ENCODE results near the gene PPP1R14C. TPM values are rescaled to one million over a fixed set of nuclear protein-coding genes. Genes with fewer than 3 reads are reported as not detected.

The PPP1R14C gene
- total RNA-seq, 3 donors from 2014 or later = 3.3 to 5.6 TPM; not detected in 1

DNA sequence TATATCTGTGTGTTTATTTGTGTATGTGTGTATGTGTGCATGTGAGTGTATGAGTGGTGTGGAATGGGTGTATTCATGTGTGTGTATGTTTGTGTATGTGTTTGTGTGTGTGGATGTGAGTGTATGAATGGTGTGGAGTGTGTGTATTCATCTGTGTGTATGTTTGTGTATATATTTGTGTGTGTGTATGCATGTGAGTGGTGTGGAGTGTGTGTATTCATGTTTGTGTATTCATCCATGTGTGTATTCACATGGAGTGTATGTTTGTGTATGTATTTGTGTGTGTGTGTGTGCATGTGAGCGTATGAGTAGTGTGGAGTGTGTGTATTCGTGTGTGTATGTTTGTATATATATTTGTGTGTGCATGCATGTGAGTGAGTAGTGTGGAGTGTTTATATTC, 66.6 kb downstream of the PPP1R14C start:
- Histone ChIP-seq H3K4me1 (no peaks in the 10 kb centered on the region), H3K27me3 (no peaks in the 10 kb centered on the region), H3K27ac (no peak overlapping the region), H3K36me3 (no peaks in the 10 kb centered on the region), H3K9me3 (no peaks in the 10 kb centered on the region), H3K4me3 (no peak overlapping the region)
- TF ChIP-seq POLR2AphosphoS5 (IDR thresholded peaks at IDR 0.05) = no peak
- TF ChIP-seq POLR2A (IDR thresholded peaks at IDR 0.05) = no peak
- TF ChIP-seq, protein P1, sequence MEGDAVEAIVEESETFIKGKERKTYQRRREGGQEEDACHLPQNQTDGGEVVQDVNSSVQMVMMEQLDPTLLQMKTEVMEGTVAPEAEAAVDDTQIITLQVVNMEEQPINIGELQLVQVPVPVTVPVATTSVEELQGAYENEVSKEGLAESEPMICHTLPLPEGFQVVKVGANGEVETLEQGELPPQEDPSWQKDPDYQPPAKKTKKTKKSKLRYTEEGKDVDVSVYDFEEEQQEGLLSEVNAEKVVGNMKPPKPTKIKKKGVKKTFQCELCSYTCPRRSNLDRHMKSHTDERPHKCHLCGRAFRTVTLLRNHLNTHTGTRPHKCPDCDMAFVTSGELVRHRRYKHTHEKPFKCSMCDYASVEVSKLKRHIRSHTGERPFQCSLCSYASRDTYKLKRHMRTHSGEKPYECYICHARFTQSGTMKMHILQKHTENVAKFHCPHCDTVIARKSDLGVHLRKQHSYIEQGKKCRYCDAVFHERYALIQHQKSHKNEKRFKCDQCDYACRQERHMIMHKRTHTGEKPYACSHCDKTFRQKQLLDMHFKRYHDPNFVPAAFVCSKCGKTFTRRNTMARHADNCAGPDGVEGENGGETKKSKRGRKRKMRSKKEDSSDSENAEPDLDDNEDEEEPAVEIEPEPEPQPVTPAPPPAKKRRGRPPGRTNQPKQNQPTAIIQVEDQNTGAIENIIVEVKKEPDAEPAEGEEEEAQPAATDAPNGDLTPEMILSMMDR (IDR thresholded peaks at IDR 0.05) = no peak
- DNase-seq (ENCODE audit: low spot score in 2 of 2) = no peak
- intact Hi-C loops (cut with DNase I; ENCODE audit: low total_unique reads) = no loop called here

DNA sequence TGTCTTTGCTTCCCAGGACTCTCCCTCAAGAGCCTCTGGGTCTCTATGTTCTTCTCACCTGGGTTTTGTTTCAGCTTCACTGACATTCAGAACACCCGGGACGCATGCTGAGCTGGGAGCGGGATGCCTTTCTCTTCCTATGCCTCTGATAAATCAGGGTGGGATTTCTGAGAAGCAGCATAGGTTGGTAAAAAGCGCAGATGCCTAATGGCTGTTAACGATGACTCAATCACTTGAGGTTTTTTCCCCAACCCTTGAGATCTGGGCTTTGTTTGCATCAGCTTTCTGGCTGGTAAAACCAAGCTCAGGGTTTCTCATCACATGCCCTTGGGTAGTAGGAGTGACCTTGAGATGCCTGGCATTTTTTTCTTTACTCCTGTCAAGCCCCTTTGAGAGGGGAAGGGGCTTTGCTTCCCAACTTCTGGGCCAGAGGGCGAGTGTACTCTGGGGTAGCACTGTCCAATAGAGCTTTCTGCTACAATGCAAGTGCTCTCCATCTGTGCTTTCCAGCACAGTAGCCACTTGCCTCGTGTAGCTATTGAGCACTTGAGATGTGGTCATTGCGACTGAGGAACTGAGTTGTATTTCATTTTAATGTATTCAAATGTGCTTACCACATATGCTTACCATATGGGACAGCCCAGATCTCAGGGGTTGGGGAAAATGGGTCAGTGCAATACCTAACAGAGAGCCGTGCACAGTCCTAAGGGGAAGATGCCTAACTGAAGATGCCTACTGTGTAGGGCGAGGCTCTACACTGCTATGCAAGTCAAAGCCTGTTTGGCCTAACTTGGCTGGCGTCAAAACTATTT, 69.1 kb downstream of the PPP1R14C start:
- DNase-seq (ENCODE audit: low spot score in 2 of 2) = no peak
- Histone ChIP-seq H3K4me1 (no peaks in the 10 kb centered on the region), H3K27me3 (no peaks in the 10 kb centered on the region), H3K27ac (no peak overlapping the region), H3K4me3 (no peak overlapping the region), H3K36me3 (no peaks in the 10 kb centered on the region), H3K9me3 (no peaks in the 10 kb centered on the region)
- TF ChIP-seq, protein P1 (IDR thresholded peaks at IDR 0.05) = no peak
- no peak for TF ChIP-seq POLR2A (IDR thresholded peaks at IDR 0.05)
- no peak for TF ChIP-seq POLR2AphosphoS5 (IDR thresholded peaks at IDR 0.05)
- intact Hi-C loops (cut with DNase I; ENCODE audit: low total_unique reads) = no loop called here

DNA sequence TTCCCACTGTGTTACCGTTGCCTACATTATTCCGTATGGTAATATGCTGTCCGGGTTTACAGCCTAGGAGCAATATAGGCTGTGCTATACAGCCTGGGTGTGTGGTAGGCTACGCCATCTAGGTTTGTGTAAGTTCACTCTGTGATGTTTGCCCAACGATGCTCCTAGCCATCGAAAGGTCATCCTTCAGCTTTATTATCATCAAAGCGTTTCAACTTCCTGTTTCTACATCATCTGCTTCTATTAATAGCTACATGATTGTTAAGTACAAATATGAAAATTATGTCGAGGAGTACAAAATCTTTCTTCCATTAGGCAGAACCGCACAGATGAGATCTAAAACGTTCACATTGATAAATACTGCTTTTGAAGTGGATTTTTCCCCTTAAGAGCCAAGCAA, 69.9 kb downstream of the PPP1R14C start:
- Histone ChIP-seq H3K36me3 (no peaks in the 10 kb centered on the region), H3K27me3 (no peaks in the 10 kb centered on the region), H3K4me1 (no peaks in the 10 kb centered on the region), H3K4me3 (no peak overlapping the region), H3K27ac (no peak overlapping the region), H3K9me3 (no peaks in the 10 kb centered on the region)
- intact Hi-C loops (cut with DNase I; ENCODE audit: low total_unique reads) = no loop called here
- TF ChIP-seq, protein P1 (IDR thresholded peaks at IDR 0.05) = no peak
- TF ChIP-seq POLR2AphosphoS5 (IDR thresholded peaks at IDR 0.05) (no peak), POLR2A (IDR thresholded peaks at IDR 0.05) (no peak)
- no peak for DNase-seq (ENCODE audit: low spot score in 2 of 2)

DNA sequence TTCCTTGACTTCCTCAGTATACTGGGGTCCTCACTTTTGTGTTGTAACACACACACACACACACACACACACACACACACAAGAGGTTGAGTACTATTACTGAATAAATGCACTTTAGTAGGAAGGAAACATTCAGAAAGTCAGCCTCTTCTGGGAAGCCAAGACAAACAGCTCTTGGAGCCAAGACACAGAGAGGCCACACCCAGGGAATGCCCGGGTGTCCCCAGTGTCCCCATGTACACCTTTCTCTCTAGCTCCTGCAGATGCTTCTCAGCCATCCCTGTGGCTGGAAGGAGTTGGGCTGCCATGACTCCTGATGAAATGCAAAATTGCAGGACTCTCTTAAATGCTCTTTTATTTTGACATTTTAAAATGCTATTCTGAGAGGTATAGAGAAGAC, 70.5 kb downstream of the PPP1R14C start:
- H3K9me3 ChIP-seq = no peaks in the 10 kb centered on the region
- H3K36me3 ChIP-seq = no peaks in the 10 kb centered on the region
- TF ChIP-seq POLR2A (IDR thresholded peaks at IDR 0.05) = no peak
- TF ChIP-seq, protein P1 (IDR thresholded peaks at IDR 0.05) = no peak
- no peak for TF ChIP-seq POLR2AphosphoS5 (IDR thresholded peaks at IDR 0.05)
- H3K27me3 ChIP-seq = no peaks in the 10 kb centered on the region
- H3K4me3 ChIP-seq = no peak overlapping the region
- intact Hi-C loops (cut with DNase I; ENCODE audit: low total_unique reads) = no loop called here
- DNase-seq (ENCODE audit: low spot score in 2 of 2) = no peak
- no peaks in the 10 kb centered on the region for H3K4me1 ChIP-seq
- no peak overlapping the region for H3K27ac ChIP-seq

DNA sequence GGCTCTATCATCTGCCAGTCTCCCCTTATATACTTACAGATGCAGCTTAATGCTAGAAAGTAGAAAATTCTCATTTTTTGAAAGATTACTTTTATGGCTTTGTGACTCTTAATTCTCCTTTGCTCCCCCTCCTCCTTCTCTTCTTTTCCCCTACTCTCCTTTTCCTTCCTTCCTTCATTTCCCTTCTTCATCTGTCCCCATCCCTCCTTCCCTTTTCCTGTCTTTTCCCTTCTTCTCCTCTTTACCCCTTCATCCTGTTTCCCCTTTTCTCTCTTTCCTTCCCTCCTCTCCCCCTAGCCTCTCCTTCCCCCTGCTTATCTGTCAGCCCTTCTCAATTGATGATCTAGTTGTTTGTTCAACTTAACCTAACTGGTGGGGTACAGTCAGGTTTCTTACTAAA, 71.5 kb downstream of the PPP1R14C start:
- DNase-seq (ENCODE audit: low spot score in 2 of 2) = no peak
- Histone ChIP-seq H3K4me3 (no peak overlapping the region), H3K27me3 (no peaks in the 10 kb centered on the region), H3K9me3 (no peaks in the 10 kb centered on the region), H3K4me1 (no peaks in the 10 kb centered on the region), H3K36me3 (no peaks in the 10 kb centered on the region), H3K27ac (no peak overlapping the region)
- intact Hi-C loops (cut with DNase I; ENCODE audit: low total_unique reads) = no loop called here
- TF ChIP-seq, protein P1 (IDR thresholded peaks at IDR 0.05) = no peak
- no peak for TF ChIP-seq POLR2AphosphoS5 (IDR thresholded peaks at IDR 0.05)

All from breast epithelium (tissue), 4 donors.